Mucosa of descending colon (tissue), 3 donors: ENCODE measurements around the gene GALNT7. TPM values are rescaled to one million over a fixed set of nuclear protein-coding genes. Genes with fewer than 3 reads are reported as not detected.
A peak's percentile ranks its signal among the peaks of the same experiment; 100 is the strongest.

Experiments
- ATAC-seq: fragments of 200-7000 bp; cut with Tn5 transposase; one replicate; pipeline ENCODE4 v1.9.1; 2020; ENCODE audit warnings: mild to moderate bottlenecking, moderate library complexity
- DNase-seq, 3 donors: peaks; one replicate each; pipeline ENCODE4 v3.0.0-alpha.2; 2020
- H3K36me3 ChIP-seq: fragments of 200-600 bp; one replicate; pipeline ENCODE4 v1.8.0; 2021; ENCODE audit warnings: low read depth, mild to moderate bottlenecking
- H3K4me1 ChIP-seq: fragments of 200-600 bp; one replicate; pipeline ENCODE4 v1.8.0; 2021; ENCODE audit warnings: low read depth, mild to moderate bottlenecking
- H3K4me3 ChIP-seq: fragments of 200-600 bp; one replicate; pipeline ENCODE4 v1.8.0; 2021; ENCODE audit warnings: mild to moderate bottlenecking
- H3K9me3 ChIP-seq: fragments of 200-600 bp; one replicate; pipeline ENCODE4 v1.8.0; 2021; ENCODE audit warnings: mild to moderate bottlenecking
- CTCF ChIP-seq: fragments of 200-600 bp; IDR thresholded peaks from one replicate; pipeline ENCODE4 v1.8.0; 2022; ENCODE audit warnings: antibody characterized with exemption, mild to moderate bottlenecking
- intact Hi-C, 2 donors: fragments of 100-400 bp; cut with DNase I in 1 of 2; cut with micrococcal nuclease in 1 of 2; formaldehyde crosslinking; loops; one replicate each; pipeline versions ENCODE4 v1.11.0 to v1.11.1; 2022; cut with DNase I, micrococcal nuclease
- total RNA-seq, 3 donors: library from RNA; stranded (reverse); fragmentation: NEBNext Ultra II Directional in 2 of 3; extraction: Animal tissue kit (Norgen Biotek cat#: 25700) in 2 of 3; gene quantifications; one replicate each; pipeline versions ENCODE4 v1.2.1 to v1.2.4, GENCODE V29; 2021 to 2023
- donor health status: DM: no; HTN: no; CAD: no; lungs with moderate emphysema.
- donor health status: DM: no; HTN: no; CAD: no.
- donor health status: DM: no; HTN: yes; CAD: no.

GALNT7 gene
- total RNA-seq, 3 donors from 2014 or later: 61.4 to 141 (median 109) TPM

- peak; percentile 92 for ATAC-seq
- DNase-seq: peak; percentile 100
- H3K36me3 ChIP-seq: peaks cover 4% of the 10 kb centered on the region
- H3K4me3 ChIP-seq: peak within 1 kb of the TSS; percentile 88
- H3K4me1 ChIP-seq: peaks cover 13% of the 10 kb centered on the region
- intact Hi-C loops: no loop called here
- no peaks in the 10 kb centered on the region for H3K9me3 ChIP-seq
- TF ChIP-seq CTCF: no peak
These were observed 165.7 kb downstream of the GALNT7 start, which contains the start of gene HMGB2 for GRCh38 chr4:173334085-173334890. HMGB2 (minus strand) TSS chr4:173334358; CDS start chr4:173333649, 709 bp downstream.

- peaks cover 13% of the 10 kb centered on the region for H3K4me1 ChIP-seq
- DNase-seq (peak; percentile 74 to 84 (median 81)), ATAC-seq (peak; percentile 67)
- intact Hi-C loops: no loop called here
- no peak for TF ChIP-seq CTCF
- H3K9me3 ChIP-seq: no peaks in the 10 kb centered on the region
- H3K36me3 ChIP-seq: peaks cover 4% of the 10 kb centered on the region
- H3K4me3 ChIP-seq: peak overlapping the region; percentile 88
These were observed 166.5 kb downstream of the GALNT7 start for GRCh38 chr4:173334891-173335752.

GRCh38 chr4:173337463-173337862, 168.9 kb downstream of the GALNT7 start:
- intact Hi-C loops: no loop called here
- Histone ChIP-seq H3K36me3 (peaks cover 4% of the 10 kb centered on the region), H3K4me3 (no peak overlapping the region), H3K4me1 (peaks cover 7% of the 10 kb centered on the region), H3K9me3 (no peaks in the 10 kb centered on the region)
- no peak for DNase-seq
- ATAC-seq: no peak
- no peak for TF ChIP-seq CTCF

- no peak for TF ChIP-seq CTCF
These were observed 175.3 kb downstream of the GALNT7 start for GRCh38 chr4:173343832-173344397.

GRCh38 chr4:173345648-173346047, 177.0 kb downstream of the GALNT7 start:
- H3K4me1 ChIP-seq: no peaks in the 10 kb centered on the region
- intact Hi-C loops: no loop called here
- no peaks in the 10 kb centered on the region for H3K36me3 ChIP-seq
- no peaks in the 10 kb centered on the region for H3K9me3 ChIP-seq
- DNase-seq (no peak), ATAC-seq (no peak)
- TF ChIP-seq CTCF: no peak
- no peak overlapping the region for H3K4me3 ChIP-seq

More at GRCh38 chr4:173343832-173344397, 175.3 kb downstream of the GALNT7 start:
- ATAC-seq: no peak
- H3K36me3 ChIP-seq: no peaks in the 10 kb centered on the region
- H3K9me3 ChIP-seq: no peaks in the 10 kb centered on the region
- no peak overlapping the region for H3K4me3 ChIP-seq
- intact Hi-C loops: no loop called here
- H3K4me1 ChIP-seq: no peaks in the 10 kb centered on the region
- DNase-seq: no peak
